DMS153 treated with DMSO at 0.1 percent for 48 hours (cell line): Measurements from ENCODE around the gene DTNB.
A peak's percentile ranks its signal among the peaks of the same experiment; 100 is the strongest.

ENCODE experiments used
- DNase-seq: peaks from one replicate; lab custom pipeline; 2025; ENCODE audit not compliant: unreplicated experiment; lab: John Stamatoyannopoulos, UW

Gene DTNB

GRCh38 chr2:25592766-25593292 is 80.5 kb downstream of the DTNB start:
- no peak for DNase-seq

GRCh38 chr2:25590921-25591505 is 82.4 kb downstream of the DTNB start:
- DNase-seq: no peak

GRCh38 chr2:25589676-25590205 is 83.6 kb downstream of the DTNB start:
- no peak for DNase-seq

- DNase-seq: no peak
These were observed 84.8 kb downstream of the DTNB start for GRCh38 chr2:25588576-25588975.

GRCh38 chr2:25587361-25587760 is 86.0 kb downstream of the DTNB start:
- no peak for DNase-seq

GRCh38 chr2:25586726-25587144 is 86.6 kb downstream of the DTNB start:
- DNase-seq: no peak

GRCh38 chr2:25585189-25585588 is 88.2 kb downstream of the DTNB start:
- DNase-seq: no peak

GRCh38 chr2:25582077-25582830 is 91.1 kb downstream of the DTNB start:
- DNase-seq: no peak

- no peak for DNase-seq
These were observed 96.8 kb downstream of the DTNB start for GRCh38 chr2:25576596-25576995.

- no peak for DNase-seq
These were observed 100.7 kb downstream of the DTNB start for GRCh38 chr2:25572638-25573037.

- DNase-seq: no peak
These were observed 103.1 kb downstream of the DTNB start for GRCh38 chr2:25570161-25570845.

GRCh38 chr2:25567406-25567805 is 106.0 kb downstream of the DTNB start:
- peak; percentile 9 for DNase-seq

- DNase-seq: no peak
These were observed 106.7 kb downstream of the DTNB start for GRCh38 chr2:25566694-25567093.

GRCh38 chr2:25566094-25566493 is 107.3 kb downstream of the DTNB start:
- DNase-seq: no peak

- DNase-seq: no peak
These were observed 112.1 kb downstream of the DTNB start for GRCh38 chr2:25561136-25561850.

GRCh38 chr2:25559148-25559547 is 114.2 kb downstream of the DTNB start:
- DNase-seq: no peak

- DNase-seq: no peak
These were observed 115.1 kb downstream of the DTNB start for GRCh38 chr2:25558262-25558661.

- no peak for DNase-seq
These were observed 116.0 kb downstream of the DTNB start for GRCh38 chr2:25557179-25558036.

GRCh38 chr2:25552318-25552717 is 121.1 kb downstream of the DTNB start:
- DNase-seq: no peak

- no peak for DNase-seq
These were observed 122.1 kb downstream of the DTNB start for GRCh38 chr2:25551316-25551715.
